Thoracic aorta (tissue), 2 donors: ENCODE measurements around the gene PIANP. TPM values are rescaled to one million over a fixed set of nuclear protein-coding genes. Genes with fewer than 3 reads are reported as not detected.

Experiments used
- ATAC-seq: fragments of 150-250 bp; one replicate; pipeline ENCODE4 v1.8.0; 2017; ENCODE audit warnings: low read depth; ENCODE audit not compliant: insufficient number of reproducible peaks, low FRiP score
- DNase-seq: peaks from one replicate; pipeline ENCODE4 v3.0.0-alpha.2; 2020; ENCODE audit warnings: low spot score
- H3K27ac ChIP-seq, 2 donors: fragments of 200-600 bp; sonication (generic); 1 replicate in 1 of 2; 2 replicates in 1 of 2; pipeline ENCODE4 v1.5.1; 2016; ENCODE audit warnings: mild to moderate bottlenecking in 2 of 2, moderate library complexity in 2 of 2
- H3K27me3 ChIP-seq: fragments of 200-600 bp; sonication (generic); replicated peaks from 2 replicates; pipeline ENCODE4 v1.6.0; 2016; ENCODE audit warnings: mild to moderate bottlenecking; ENCODE audit not compliant: insufficient read depth
- H3K36me3 ChIP-seq: fragments of 200-600 bp; sonication (generic); one replicate; pipeline ENCODE4 v1.5.1; 2016
- H3K4me1 ChIP-seq, 2 donors: fragments of 200-600 bp; sonication (generic); 1 replicate in 1 of 2; 2 replicates in 1 of 2; pipeline versions ENCODE4 v1.5.1 to v1.6.0; 2016; ENCODE audit warnings: low read depth in 2 of 2, mild to moderate bottlenecking in 1 of 2; ENCODE audit not compliant: control insufficient read depth in 1 of 2
- H3K4me3 ChIP-seq: fragments of 200-600 bp; sonication (generic); 2 replicates; pipeline ENCODE4 v1.5.1; 2016; ENCODE audit warnings: mild to moderate bottlenecking
- H3K9me3 ChIP-seq: fragments of 200-600 bp; sonication (generic); 2 replicates; pipeline ENCODE4 v1.5.1; 2016
- total RNA-seq, 2 donors: library from RNA; depleted of rRNA; stranded (reverse); fragments of >200 nt; gene quantifications; one replicate each; pipeline versions ENCODE4 v1.1.0 to v1.2.3, GENCODE V29; 2016
- TF ChIP-seq, protein P1 (sequence below): fragments of 200-600 bp; sonication (generic); IDR thresholded peaks from one replicate; pipeline ENCODE4 v1.5.1; 2019; ENCODE audit warnings: antibody characterized with exemption

PIANP gene
- total RNA-seq, 2 donors from 2014 or later = 3.1 to 4.2 TPM

DNA sequence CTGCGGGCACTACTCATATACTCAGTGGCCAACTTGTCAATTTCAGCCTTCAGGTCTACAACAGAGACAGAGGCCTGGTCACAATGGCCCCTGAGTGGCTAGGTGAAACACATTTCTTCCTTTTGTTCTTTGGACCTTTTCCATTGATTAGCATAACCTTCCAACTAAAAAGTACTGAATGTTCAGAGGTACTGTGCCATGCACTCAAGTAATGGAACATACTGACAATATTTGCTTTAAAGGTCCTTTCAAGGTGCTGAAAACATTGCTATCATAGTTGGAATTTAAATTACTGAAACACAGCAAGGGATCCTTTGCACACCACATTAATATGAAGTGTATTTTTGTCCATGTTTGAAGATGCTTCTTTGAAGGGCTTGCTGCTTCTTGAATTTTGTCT, 47.3 kb downstream of the PIANP start:
- no peak overlapping the region for H3K27ac ChIP-seq
- TF ChIP-seq, protein P1, sequence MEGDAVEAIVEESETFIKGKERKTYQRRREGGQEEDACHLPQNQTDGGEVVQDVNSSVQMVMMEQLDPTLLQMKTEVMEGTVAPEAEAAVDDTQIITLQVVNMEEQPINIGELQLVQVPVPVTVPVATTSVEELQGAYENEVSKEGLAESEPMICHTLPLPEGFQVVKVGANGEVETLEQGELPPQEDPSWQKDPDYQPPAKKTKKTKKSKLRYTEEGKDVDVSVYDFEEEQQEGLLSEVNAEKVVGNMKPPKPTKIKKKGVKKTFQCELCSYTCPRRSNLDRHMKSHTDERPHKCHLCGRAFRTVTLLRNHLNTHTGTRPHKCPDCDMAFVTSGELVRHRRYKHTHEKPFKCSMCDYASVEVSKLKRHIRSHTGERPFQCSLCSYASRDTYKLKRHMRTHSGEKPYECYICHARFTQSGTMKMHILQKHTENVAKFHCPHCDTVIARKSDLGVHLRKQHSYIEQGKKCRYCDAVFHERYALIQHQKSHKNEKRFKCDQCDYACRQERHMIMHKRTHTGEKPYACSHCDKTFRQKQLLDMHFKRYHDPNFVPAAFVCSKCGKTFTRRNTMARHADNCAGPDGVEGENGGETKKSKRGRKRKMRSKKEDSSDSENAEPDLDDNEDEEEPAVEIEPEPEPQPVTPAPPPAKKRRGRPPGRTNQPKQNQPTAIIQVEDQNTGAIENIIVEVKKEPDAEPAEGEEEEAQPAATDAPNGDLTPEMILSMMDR = no peak
- H3K27me3 ChIP-seq = no peaks in the 10 kb centered on the region
- H3K36me3 ChIP-seq = peaks cover 64% of the 10 kb centered on the region
- ATAC-seq = no peak
- H3K4me3 ChIP-seq = no peak overlapping the region
- no peaks in the 10 kb centered on the region for H3K9me3 ChIP-seq
- no peaks in the 10 kb centered on the region for H3K4me1 ChIP-seq
- no peak for DNase-seq

DNA sequence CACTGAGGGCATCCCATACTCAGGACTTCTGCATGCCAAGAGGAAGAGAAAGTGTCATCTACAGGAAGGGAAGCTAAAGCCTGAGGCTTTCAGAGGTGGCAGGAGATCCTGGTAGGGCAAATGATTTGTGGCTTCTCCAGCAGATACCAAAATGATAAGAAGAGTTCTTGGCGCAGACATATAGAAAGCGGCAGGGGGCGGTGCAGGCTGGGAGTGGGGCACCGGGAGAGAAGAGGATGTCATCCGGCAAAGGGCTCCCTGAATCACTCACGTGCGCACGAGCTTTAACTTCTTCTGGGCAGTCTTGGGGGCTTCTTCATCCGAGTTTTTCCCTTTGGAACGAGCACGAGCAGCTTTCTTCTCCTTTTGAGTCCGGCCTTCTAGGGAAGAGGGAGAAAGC, 48.2 kb downstream of the PIANP start:
- DNase-seq = no peak
- Histone ChIP-seq H3K4me3 (no peak overlapping the region), H3K27ac (no peak overlapping the region), H3K27me3 (no peaks in the 10 kb centered on the region), H3K36me3 (peaks cover 58% of the 10 kb centered on the region), H3K4me1 (no peaks in the 10 kb centered on the region), H3K9me3 (no peaks in the 10 kb centered on the region)
- no peak for ATAC-seq
- TF ChIP-seq, protein P1 = no peak

DNA sequence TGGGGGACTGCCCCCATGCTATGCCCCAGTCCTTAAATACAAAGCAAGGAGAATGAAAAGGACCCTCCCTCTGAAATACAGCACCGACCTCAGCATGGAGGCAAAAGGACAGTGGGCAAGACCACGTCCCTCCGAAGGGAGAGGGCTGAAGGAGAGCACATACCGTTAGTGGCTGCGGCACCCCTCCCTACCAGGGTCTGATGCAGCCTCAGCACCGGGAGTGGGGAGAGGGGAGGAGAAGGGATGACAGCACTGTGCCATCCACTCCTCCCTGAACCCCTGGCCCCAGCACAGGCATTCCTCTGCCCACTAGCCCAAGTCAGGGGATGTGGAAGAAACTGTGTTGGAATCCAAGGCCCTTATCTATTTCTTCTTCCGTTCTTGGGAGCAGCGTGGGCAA, 49.8 kb downstream of the PIANP start:
- Histone ChIP-seq H3K9me3 (no peaks in the 10 kb centered on the region), H3K27me3 (no peaks in the 10 kb centered on the region), H3K36me3 (peaks cover 53% of the 10 kb centered on the region), H3K4me1 (peaks cover 0 to 7% of the 10 kb centered on the region in 2 donors), H3K27ac (no peak overlapping the region), H3K4me3 (no peak overlapping the region)
- TF ChIP-seq, protein P1 = no peak
- DNase-seq (no peak), ATAC-seq (no peak)

DNA sequence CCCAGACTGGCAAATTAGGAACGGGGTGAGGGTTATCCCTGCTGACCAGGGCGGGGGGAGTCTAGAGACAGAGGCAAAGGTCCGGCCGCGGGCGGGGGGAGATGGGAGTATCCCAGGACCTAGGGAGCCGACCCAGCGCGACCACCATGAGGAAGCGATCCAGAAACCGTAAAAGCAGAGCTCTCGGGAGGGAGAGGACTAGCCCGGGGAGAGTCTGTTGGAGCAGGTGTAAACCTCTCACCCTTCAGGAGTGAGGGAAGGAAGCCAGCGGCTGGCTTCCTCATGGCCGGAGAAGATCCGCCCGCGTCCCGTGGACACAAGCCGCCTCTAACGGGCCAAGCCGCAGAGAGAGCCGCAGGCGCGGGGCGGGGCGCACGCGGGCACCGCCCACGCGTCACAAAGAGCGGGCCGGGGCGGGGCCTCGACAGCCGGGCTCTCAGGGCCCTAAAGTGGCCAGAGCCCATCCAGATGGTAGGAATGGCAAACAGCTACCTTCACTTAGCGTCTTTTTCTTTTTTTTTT, 53.5 kb downstream of the PIANP start, which contains the start of gene ACRBP:
Gene ACRBP, minus strand, starts transcription at position 350 of the 522 bp plus-strand sequence. Its CDS starts 66 bp downstream, at position 284.
- no peaks in the 10 kb centered on the region for H3K27me3 ChIP-seq

DNA sequence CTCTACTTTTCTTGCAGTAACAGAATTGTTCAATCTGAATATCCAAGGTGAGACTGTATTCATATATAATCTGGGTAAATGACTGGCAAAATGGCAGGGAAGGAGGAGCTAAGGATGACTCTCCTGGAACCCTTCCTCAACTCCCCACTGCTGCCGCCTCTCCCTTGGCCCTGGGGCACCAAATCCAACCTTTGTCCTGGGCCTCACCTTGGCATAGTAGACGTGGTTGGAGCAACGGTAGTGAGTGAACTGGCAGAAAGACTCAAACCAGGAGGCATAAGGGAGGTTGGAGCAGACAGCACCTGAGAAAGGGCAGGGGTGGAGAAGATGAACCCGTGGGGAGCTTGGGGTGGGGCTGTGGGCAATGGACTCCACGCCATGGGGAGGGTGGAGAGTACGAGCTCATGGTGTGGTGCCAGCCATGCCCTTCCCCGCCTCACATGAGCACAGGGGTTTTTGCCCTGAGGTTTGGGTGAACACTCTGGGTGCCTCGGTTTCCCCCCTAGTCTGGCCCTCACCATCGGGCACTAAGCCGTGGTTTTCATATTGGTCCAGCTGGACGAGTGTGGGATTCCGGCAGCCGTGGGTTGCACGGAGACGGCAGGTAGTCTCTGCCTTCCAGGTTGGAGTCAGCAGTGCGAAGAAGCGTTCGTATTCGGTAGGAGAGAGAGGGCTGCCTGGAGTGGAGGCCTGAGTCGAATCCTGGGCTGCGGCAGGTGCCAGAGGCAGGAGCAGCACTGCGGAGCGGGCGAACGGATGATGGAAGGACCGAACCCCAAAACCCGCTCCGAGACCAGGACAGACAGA, 54.1 kb downstream of the PIANP start:
- Histone ChIP-seq H3K27me3 (no peaks in the 10 kb centered on the region), H3K36me3 (peaks cover 20% of the 10 kb centered on the region), H3K4me3 (peak overlapping the region; percentile 74), H3K4me1 (peaks cover 0 to 7% of the 10 kb centered on the region in 2 donors), H3K27ac (peak overlapping the region in 1 of 2 donors; percentile 24), H3K9me3 (no peaks in the 10 kb centered on the region)
- no peak for DNase-seq
- TF ChIP-seq, protein P1 = no peak
- no peak for ATAC-seq

More for the DNA sequence above, 53.5 kb downstream of the PIANP start, which contains the start of gene ACRBP:
- Histone ChIP-seq H3K4me1 (peaks cover 0 to 7% of the 10 kb centered on the region in 2 donors), H3K4me3 (peak within 1 kb of the TSS; percentile 74), H3K9me3 (no peaks in the 10 kb centered on the region), H3K36me3 (peaks cover 27% of the 10 kb centered on the region), H3K27ac (peak within 1 kb of the TSS in 1 of 2 donors; percentile 24)
- no peak for DNase-seq
- peak; percentile 53 for ATAC-seq
- TF ChIP-seq, protein P1 = no peak
